HG03575 (cell line): ENCODE data around the gene CBX2.

ENCODE experiments used
- ATAC-seq: cut with Tn5 transposase; IDR thresholded peaks from one replicate; pipeline ENCODE4 v1.9.1; 2021; ENCODE audit not compliant: unreplicated experiment, insufficient number of reproducible peaks, low FRiP score; ENCODE audit errors: extremely low read depth

Gene CBX2

GRCh38 chr17:79784353-79785016, 6.5 kb downstream of the CBX2 start:
- no peak for ATAC-seq

- ATAC-seq: no peak
Observed at GRCh38 chr17:79785017-79785899, 7.3 kb downstream of the CBX2 start.

- ATAC-seq: no peak
Observed at GRCh38 chr17:79785900-79786810, 8.2 kb downstream of the CBX2 start.

- ATAC-seq: no peak
Observed at GRCh38 chr17:79786930-79787643, 9.1 kb downstream of the CBX2 start.

- no peak for ATAC-seq
Observed at GRCh38 chr17:79788455-79788854, 10.5 kb downstream of the CBX2 start.

GRCh38 chr17:79788989-79789942, 11.3 kb downstream of the CBX2 start:
- ATAC-seq: no peak

GRCh38 chr17:79789943-79790804, 12.2 kb downstream of the CBX2 start:
- no peak for ATAC-seq

- no peak for ATAC-seq
Observed at GRCh38 chr17:79790805-79791734, 13.1 kb downstream of the CBX2 start.

- no peak for ATAC-seq
Observed at GRCh38 chr17:79791735-79792161, 13.8 kb downstream of the CBX2 start.

- no peak for ATAC-seq
Observed at GRCh38 chr17:79792341-79792871, 14.5 kb downstream of the CBX2 start.

- no peak for ATAC-seq
Observed at GRCh38 chr17:79792984-79793923, 15.3 kb downstream of the CBX2 start.

- ATAC-seq: no peak
Observed at GRCh38 chr17:79793924-79794304, 16.0 kb downstream of the CBX2 start.

GRCh38 chr17:79794659-79795511, 16.9 kb downstream of the CBX2 start:
- no peak for ATAC-seq
